Activated effector memory CD4-positive, alpha-beta T cell treated with Interleukin-2 at 50 U/mL for 16 hours (primary cell): Measurements from ENCODE around the gene SAXO1.
"Not testable (repeated sequence)": the region's sequence is repeated elsewhere in the genome, so short reads cannot be mapped to it uniquely, and the experiment has no call there.

Experiments used
- DNase-seq: peaks from one replicate; pipeline ENCODE4 v3.0.0-alpha.2; 2020

Gene SAXO1

GRCh38 chr9:18969128-18969527 is 63.9 kb downstream of the SAXO1 start:
- no peak for DNase-seq

GRCh38 chr9:18955626-18956025 is 77.4 kb downstream of the SAXO1 start:
- no peak for DNase-seq

- DNase-seq, result no peak
Measured at GRCh38 chr9:18951936-18952335, 81.1 kb downstream of the SAXO1 start.

GRCh38 chr9:18947892-18948339 is 85.1 kb downstream of the SAXO1 start:
- DNase-seq, result no peak

GRCh38 chr9:18942801-18943200 is 90.2 kb downstream of the SAXO1 start:
- no peak for DNase-seq

- no peak for DNase-seq
Measured at GRCh38 chr9:18941060-18941740, 91.8 kb downstream of the SAXO1 start.

- no peak for DNase-seq
Measured at GRCh38 chr9:18939943-18940342, 93.1 kb downstream of the SAXO1 start.

GRCh38 chr9:18936094-18936871 is 96.7 kb downstream of the SAXO1 start:
- no peak for DNase-seq

GRCh38 chr9:18935541-18935940 is 97.5 kb downstream of the SAXO1 start:
- no peak for DNase-seq

GRCh38 chr9:18930611-18931010 is 102.4 kb downstream of the SAXO1 start:
- not testable (repeated sequence) for DNase-seq

GRCh38 chr9:18928711-18929110 is 104.3 kb downstream of the SAXO1 start:
- no peak for DNase-seq

GRCh38 chr9:18926513-18926912 is 106.5 kb downstream of the SAXO1 start:
- no peak for DNase-seq

- DNase-seq, result no peak
Measured at GRCh38 chr9:18925880-18926279, 107.1 kb downstream of the SAXO1 start.

GRCh38 chr9:18923671-18924430 is 109.2 kb downstream of the SAXO1 start:
- DNase-seq, result no peak

GRCh38 chr9:18923167-18923566 is 109.8 kb downstream of the SAXO1 start:
- no peak for DNase-seq

GRCh38 chr9:18922161-18922885 is 110.7 kb downstream of the SAXO1 start:
- no peak for DNase-seq

GRCh38 chr9:18921366-18922075 is 111.5 kb downstream of the SAXO1 start:
- no peak for DNase-seq

- DNase-seq, result no peak
Measured at GRCh38 chr9:18920141-18921084, 112.6 kb downstream of the SAXO1 start.

GRCh38 chr9:18911714-18912342 is 121.2 kb downstream of the SAXO1 start:
- no peak for DNase-seq

GRCh38 chr9:18910916-18911315 is 122.1 kb downstream of the SAXO1 start:
- no peak for DNase-seq

- DNase-seq, result no peak
Measured at GRCh38 chr9:18910435-18910834, 122.6 kb downstream of the SAXO1 start.
